HepG2 (cell line): ENCODE data around the gene ABCG8. TPM values are rescaled to one million over a fixed set of nuclear protein-coding genes. Genes with fewer than 3 reads are reported as not detected.

Source experiments
- ARID5B ChIP-seq: IDR thresholded peaks from 2 replicates; pipeline ENCODE4 v1.4.0; 2020; ENCODE audit warnings: mild to moderate bottlenecking, missing genetic modification reagents
- BCLAF1 ChIP-seq: fragments of 450-650 bp; IDR thresholded peaks from 2 replicates; pipeline ENCODE4 v1.6.1; 2017; ENCODE audit warnings: mild to moderate bottlenecking
- BRCA1 ChIP-seq: sonication (generic); formaldehyde crosslinking; IDR thresholded peaks from 2 replicates; pipeline ENCODE4 v1.4.0; 2020; ENCODE audit warnings: missing genetic modification reagents
- FOXA1 ChIP-seq, 2 experiments: fragments of 450-650 bp in 1 of 2; sonication (generic) in 1 of 2; formaldehyde crosslinking in 1 of 2; IDR thresholded peaks; 2 replicates each; pipeline versions ENCODE4 v1.4.0 to v1.6.1; 2016 to 2020; ENCODE audit warnings: missing genetic modification reagents in 1 of 2
- HOMEZ ChIP-seq: IDR thresholded peaks from 2 replicates; pipeline ENCODE4 v1.6.1; 2016; ENCODE audit warnings: low read depth
- MYPOP ChIP-seq: sonication (generic); formaldehyde crosslinking; IDR thresholded peaks from 2 replicates; pipeline ENCODE4 v1.8.1; 2023; ENCODE audit warnings: mild to moderate bottlenecking, moderate library complexity, missing genetic modification reagents
- NRL ChIP-seq: sonication (generic); formaldehyde crosslinking; IDR thresholded peaks from 2 replicates; pipeline ENCODE4 v1.5.0; 2020; ENCODE audit warnings: missing genetic modification reagents, mild to moderate bottlenecking, moderate library complexity, borderline replicate concordance
- PLSCR1 ChIP-seq: sonication (generic); formaldehyde crosslinking; IDR thresholded peaks from 2 replicates; pipeline ENCODE4 v1.5.0; 2020; ENCODE audit warnings: missing genetic modification reagents, mild to moderate bottlenecking, borderline replicate concordance
- SOX13 ChIP-seq, 3 experiments: fragments of 450-650 bp in 1 of 3; sonication (generic) in 1 of 3; formaldehyde crosslinking in 1 of 3; IDR thresholded peaks in 2 of 3; conservative IDR thresholded peaks in 1 of 3; 2 replicates each; pipeline versions ENCODE4 v1.5.0 to v1.6.1; 2016 to 2020; ENCODE audit warnings: antibody characterized with exemption in 1 of 3, mild to moderate bottlenecking in 1 of 3, missing compliant biosample characterization in 1 of 3, missing genetic modification reagents in 1 of 3, moderate library complexity in 1 of 3
- ZNF350 ChIP-seq: sonication (generic); formaldehyde crosslinking; IDR thresholded peaks from 2 replicates; pipeline ENCODE4 v1.4.0; 2020; ENCODE audit warnings: mild to moderate bottlenecking, low read depth, missing genetic modification reagents, borderline replicate concordance
- ZNF512B ChIP-seq: sonication (generic); formaldehyde crosslinking; IDR thresholded peaks from 2 replicates; pipeline ENCODE4 v1.5.1; 2020; ENCODE audit warnings: missing genetic modification reagents, mild to moderate bottlenecking, borderline replicate concordance
- ZNF569 ChIP-seq: sonication (generic); formaldehyde crosslinking; IDR thresholded peaks from 2 replicates; pipeline ENCODE4 v1.5.0; 2020; ENCODE audit warnings: mild to moderate bottlenecking, missing genetic modification reagents, moderate library complexity, borderline replicate concordance
- ZNF629 ChIP-seq: sonication (generic); formaldehyde crosslinking; conservative IDR thresholded peaks from 2 replicates; pipeline ENCODE4 v1.5.0; 2020; ENCODE audit warnings: missing genetic modification reagents
- polyA plus RNA-seq, 8 experiments: library from polyadenylated mRNA; depleted of rRNA in 3 of 8; stranded (reverse) in 7 of 8; unstranded in 1 of 8; fragments of >200 nt; fragmentation: Illumina TruSeq in 4 of 8; extraction: Trizol in 4 of 8; gene quantifications; 2 replicates each; pipeline versions ENCODE4 v1.2.1 to v1.2.3, GENCODE V29; 2011 to 2016; ENCODE audit warnings: low read depth in 4 of 8, missing spikeins in 1 of 8, mixed read lengths in 1 of 8; ENCODE audit not compliant: insufficient read depth in 1 of 8
- total RNA-seq, 5 experiments: library from RNA; depleted of rRNA; stranded (reverse); fragments of >200 nt; fragmentation: Illumina TruSeq; extraction: Trizol; gene quantifications; 2 replicates each; pipeline ENCODE4 v1.2.3, GENCODE V29; 2016; ENCODE audit warnings: low read depth in 1 of 5

The ABCG8 gene
- total and polyA plus RNA-seq, 2 of the 13 experiments (the other 11 are each of a cell fraction or from before 2014, with no cell fraction given): 8.1 to 8.8 TPM

GRCh38 chr2:43906448-43907109, 67.8 kb downstream of the ABCG8 start (continued):
- TF ChIP-seq ZNF629 (CRISPR knock-in tag) (peak; percentile 88), BCLAF1 (no peak), FOXA1 (IDR thresholded peaks at IDR 0.05) (peak; percentile 80), FOXA1 (CRISPR knock-in tag; IDR thresholded peaks at IDR 0.05) (peak; percentile 84), HOMEZ (CRISPR knock-in tag) (0 out of 2 replicates have a peak, but pooled peaks have one; percentile 22), BRCA1 (no peak), ZNF512B (CRISPR knock-in tag) (no peak), PLSCR1 (CRISPR knock-in tag) (no peak), ARID5B (CRISPR knock-in tag) (peak; percentile 40; the same call in 1 of the 2 replicates), ZNF569 (CRISPR knock-in tag) (no peak), NRL (CRISPR knock-in tag) (no peak), MYPOP (CRISPR knock-in tag) (no peak), SOX13 (IDR thresholded peaks at IDR 0.05) (no peak), SOX13 (CRISPR knock-in tag; conservative IDR thresholded peaks at IDR 0.05 in 1 of 2, IDR thresholded peaks at IDR 0.05 in 1 of 2) (peak in 1 of 2 experiments; percentile 74; a peak in 1 of 4 replicates), ZNF350 (CRISPR knock-in tag) (no peak)
